Measurements from ENCODE around the gene MTHFD1.
"Not testable (repeated sequence)": the region's sequence is repeated elsewhere in the genome, so short reads cannot be mapped to it uniquely, and the experiment has no call there.

The MTHFD1 gene

DNA sequence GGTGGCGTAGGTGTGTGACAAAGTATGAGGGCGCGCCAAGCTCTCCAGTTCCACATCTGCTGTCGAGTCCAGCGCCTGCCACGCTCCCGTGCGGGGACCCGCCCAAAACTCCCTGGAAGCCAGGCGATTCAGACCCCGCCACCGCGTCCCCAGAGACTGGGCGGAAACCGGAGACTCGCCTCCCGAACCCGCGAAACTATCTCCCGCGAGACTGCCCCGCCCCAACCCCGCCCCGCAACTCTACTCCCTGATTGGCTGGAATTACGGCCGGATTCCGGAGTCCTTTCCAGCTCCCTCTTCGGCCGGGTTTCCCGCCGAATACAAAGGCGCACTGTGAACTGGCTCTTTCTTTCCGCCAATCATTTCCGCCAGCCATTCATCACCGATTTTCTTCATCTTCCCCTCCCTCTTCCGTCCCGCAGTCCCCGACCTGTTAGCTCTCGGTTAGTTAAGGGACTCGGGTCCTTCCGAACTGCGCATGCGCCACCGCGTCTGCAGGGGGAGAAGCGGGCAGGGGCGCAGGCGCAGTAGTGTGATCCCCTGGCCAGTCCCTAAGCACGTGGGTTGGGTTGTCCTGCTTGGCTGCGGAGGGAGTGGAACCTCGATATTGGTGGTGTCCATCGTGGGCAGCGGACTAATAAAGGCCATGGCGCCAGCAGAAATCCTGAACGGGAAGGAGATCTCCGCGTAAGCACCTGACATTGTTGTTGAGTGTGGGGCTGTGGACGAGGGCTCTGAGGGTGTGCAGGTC, at the start of gene MTHFD1:
MTHFD1 (plus strand) TSS at position 572 of the 751 bp plus-strand sequence; CDS start at position 647, 75 bp downstream.
- peak; percentile 99 for DNase-seq

- peak; percentile 98 for DNase-seq
These were observed 49.4 kb upstream of the MTHFD1 start for GRCh38 chr14:64338616-64339316.

- DNase-seq = no peak
These were observed 47.5 kb upstream of the MTHFD1 start for GRCh38 chr14:64340560-64341196.

DNA sequence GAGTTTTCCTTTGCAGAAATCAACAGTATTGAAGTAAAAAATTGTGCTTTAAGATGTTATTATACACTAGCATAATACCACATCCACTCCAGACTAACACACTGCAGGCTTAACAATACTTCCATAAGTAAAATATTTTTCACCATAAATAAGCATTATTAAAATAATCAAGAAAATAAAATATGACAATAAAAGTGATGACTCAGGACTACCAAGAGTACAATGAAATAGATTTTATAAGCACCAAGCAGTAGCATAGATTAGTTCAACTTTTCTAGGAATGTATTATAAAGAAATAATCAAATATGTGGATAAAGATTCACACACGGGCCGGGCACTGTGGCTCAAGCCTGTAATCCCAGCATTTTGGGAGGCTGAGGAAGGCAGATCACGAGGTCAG, 40.4 kb upstream of the MTHFD1 start:
- no peak for DNase-seq

GRCh38 chr14:64349741-64350490, 38.2 kb upstream of the MTHFD1 start:
- DNase-seq = no peak

DNA sequence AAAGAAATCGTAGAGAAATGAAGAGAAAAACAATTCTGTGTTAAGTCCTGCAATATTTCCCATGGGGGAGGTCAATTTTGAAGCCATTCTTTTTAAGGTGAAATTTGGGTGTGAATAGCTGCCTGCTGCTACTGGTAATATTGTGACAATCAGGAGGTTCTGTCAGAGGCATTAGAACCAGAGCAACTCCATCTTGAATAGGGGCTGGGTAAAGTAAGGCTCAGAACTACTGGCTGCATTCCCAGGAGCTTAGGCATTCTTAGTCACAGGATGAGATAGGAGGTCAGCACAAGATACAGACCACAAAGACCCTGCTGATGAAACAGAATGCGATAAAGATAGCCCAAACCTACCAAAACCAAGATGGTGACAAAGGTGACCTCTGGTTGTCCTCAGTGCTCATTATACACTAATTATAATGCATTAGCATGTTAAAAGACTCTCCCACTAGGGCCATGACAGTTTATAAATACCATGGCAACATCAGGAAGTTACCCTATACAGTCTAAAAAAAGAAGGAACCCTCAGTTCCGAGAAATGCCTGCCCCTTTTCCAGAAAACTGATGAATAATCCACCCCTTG, 24.8 kb upstream of the MTHFD1 start:
- DNase-seq = no peak

DNA sequence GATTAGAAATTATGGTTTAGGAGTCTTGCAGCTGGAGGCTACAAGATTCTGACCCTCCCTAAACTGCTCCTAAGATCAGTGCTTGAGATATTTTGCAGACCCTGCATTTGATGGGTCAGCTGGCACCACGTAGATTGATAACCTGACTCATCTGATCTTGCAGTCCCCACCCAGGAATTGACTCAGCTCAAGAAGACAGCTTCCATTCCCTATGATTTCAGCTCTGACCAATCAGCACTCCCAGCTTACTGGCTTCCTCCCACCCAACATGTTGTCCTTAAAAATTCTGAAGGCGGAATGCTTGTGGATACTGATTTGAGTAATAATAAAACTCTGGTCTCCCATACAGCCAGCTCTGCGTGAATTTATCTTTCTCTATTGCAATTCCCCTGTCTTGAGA, 23.2 kb upstream of the MTHFD1 start:
- no peak for DNase-seq

DNA sequence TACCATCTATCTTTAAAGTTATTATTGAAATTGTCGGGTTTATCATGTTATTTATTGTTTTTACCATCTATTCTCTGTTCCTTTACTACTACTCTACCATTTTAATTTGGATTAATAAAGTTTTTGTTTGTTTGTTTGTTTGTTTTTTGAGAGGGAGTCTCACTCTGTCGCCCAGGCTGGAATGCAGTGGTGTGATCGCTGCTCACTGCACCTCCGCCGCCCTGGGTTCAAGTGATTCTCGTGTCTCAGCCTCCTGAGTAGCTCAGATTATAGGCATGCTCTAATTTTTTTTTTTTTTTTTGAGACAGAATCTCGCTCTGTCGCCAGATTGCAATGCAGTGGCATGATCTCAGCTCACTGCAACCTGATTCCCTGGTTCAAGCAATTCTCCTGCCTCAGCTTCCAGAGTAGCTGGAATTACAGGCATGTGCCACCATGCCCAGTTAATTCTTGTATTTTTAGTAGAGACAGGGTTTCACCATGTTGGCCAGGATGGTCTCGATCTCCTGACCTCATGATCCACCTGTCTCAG, 22.7 kb upstream of the MTHFD1 start:
- not testable (repeated sequence) for DNase-seq

DNA sequence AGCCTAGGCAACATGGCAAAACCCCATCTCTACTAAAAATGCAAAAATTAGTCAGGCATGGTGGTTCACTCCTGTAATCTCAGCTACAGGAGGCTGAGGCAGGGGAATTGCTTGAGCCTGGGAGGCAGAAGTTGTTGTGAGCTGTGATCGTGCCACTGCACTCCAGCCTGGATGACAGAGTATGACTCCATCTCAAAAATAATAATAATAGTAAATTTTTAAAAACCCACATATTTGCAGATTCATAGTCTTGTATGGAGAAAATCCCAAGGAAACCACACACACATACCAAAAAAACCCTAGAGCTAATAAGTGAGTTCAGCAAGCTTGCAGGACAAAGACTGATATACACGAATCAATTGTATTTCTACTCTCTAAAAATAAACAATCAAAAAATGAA, 19.0 kb upstream of the MTHFD1 start:
- DNase-seq = no peak

- DNase-seq = peak; percentile 63
These were observed 846 bp upstream of the MTHFD1 start for GRCh38 chr14:64387232-64387781.

DNA sequence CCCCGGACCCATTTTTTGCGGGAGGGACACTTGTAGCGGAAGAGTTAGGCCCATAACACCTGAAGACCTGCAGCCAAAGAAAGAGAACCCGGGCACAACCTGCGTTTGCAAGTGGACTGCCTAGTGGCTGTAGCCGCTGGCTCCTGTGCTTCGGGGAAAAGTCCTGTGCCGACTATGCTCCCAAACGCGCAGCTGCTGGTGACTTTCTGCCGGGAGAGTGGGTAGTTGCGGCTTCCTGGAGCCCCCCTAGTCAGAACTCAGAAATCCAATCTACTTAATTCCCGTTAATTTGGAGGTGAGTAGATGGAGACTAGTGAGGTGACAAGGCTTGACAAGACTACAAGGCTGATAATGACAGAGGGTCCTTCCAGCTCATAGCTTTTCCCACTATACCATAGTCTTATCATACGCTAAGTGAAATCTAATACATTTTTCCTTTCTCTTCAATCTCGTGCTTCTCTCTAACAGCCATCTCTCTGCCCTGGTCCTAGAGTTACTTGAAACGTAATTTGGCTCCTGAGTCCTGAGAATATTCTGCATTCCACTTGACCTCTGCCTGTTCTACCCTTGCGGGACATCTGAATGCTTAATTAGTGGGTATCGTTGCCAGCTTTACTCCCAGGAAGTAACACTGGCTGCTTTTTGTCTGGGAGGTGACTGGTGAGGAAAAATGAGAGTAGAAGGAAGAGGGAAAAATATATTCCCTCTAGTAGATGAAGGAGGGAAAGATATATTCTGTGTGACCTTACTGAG, 556 bp downstream of the MTHFD1 start:
- DNase-seq = peak; percentile 59

DNA sequence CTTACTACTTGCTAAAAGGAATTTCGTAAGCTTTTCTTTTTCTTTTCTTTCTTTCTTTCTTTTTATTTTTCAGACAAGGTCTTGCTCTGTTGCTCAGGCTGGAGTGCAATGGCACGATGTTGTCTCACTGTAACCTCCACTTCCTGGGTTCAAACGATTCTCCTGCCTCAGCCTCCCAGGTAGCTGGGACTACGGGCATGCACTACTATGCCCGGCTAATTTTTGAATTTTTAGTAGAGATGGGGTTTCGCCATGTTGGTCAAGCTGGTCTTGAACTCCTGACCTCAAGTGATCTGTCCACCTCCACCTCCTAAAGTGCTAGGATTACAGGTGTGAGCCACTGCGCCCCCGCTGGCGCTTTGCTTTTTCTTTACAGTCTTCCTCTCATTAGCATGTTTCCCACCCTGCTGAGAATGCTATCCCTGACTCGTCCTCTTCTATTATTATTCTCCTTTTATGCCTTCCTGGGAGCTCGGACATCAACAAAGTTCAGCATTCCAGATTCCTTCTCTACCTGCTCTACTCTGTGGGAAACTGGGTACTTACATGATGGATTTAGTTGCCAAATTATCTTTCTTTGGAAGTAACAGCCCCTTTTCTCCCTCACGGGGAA, 3.1 kb downstream of the MTHFD1 start:
- no peak for DNase-seq

- DNase-seq = no peak
These were observed 3.8 kb downstream of the MTHFD1 start for GRCh38 chr14:64391986-64392385.

- not testable (repeated sequence) for DNase-seq
These were observed 5.1 kb downstream of the MTHFD1 start for GRCh38 chr14:64393189-64393726.

DNA sequence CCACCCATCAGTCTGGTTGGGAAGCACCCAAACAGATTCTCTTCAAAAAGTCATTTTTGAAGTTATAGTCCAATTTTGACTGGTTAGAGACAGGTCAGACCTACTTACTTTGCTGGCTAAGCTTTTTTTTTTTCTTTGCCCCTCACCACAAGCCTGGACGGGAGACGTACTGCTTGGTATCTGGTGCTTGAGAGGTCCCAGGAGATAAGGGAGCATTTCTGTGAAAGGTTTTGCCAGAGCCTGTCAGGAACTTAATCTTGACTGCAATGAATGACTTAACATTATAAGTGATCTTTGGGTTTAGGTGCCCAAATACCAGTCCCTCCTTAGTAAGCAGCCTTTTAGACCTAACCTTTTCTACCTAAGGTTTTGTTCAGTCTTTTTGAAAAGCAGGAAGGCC, 6.3 kb downstream of the MTHFD1 start:
- no peak for DNase-seq

GRCh38 chr14:64394977-64395633, 7.0 kb downstream of the MTHFD1 start:
- DNase-seq = peak; percentile 9

DNA sequence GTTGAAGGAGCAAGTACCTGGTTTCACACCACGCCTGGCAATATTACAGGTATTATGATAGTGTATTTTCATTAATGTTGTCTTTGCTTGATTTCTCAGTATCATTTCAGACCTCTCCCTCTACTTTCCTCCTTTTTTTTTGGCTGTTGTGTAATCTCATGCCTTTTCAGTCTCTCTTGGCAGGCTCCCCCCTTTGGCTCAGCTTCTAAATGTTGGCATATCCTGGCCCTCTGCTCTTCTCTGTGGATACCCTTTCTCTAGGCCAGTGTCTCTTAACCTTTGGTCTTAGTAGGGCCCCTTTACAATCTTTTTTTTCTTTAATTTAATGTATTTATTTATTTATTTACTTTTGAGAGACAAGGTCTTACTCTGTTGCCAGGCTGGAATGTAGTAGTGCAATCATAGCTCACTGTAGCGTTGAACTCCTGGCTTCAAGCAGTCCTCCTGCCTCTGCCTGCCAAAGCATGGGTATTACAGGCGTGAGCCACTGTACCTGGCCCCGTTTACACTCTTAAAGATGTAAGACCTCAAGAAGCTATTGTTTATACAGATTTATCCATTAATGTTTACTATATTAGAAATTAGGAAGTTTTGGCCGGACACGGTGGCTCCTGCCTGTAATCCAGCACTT, 12.8 kb downstream of the MTHFD1 start:
- no peak for DNase-seq

- no peak for DNase-seq
These were observed 13.8 kb downstream of the MTHFD1 start for GRCh38 chr14:64401949-64402348.

GRCh38 chr14:64405295-64405694, 17.1 kb downstream of the MTHFD1 start:
- no peak for DNase-seq

GRCh38 chr14:64407329-64407728, 19.2 kb downstream of the MTHFD1 start:
- no peak for DNase-seq

Measured in NCI-H82 (cell line).